Retinal pigment epithelial cell (primary cell): ENCODE results near the gene KLHL20.
"Not testable (repeated sequence)": the region's sequence is repeated elsewhere in the genome, so short reads cannot be mapped to it uniquely, and the experiment has no call there.

ENCODE experiments used
- DNase-seq: peaks from one replicate; pipeline ENCODE4 v3.0.0-alpha.2; 2010; ENCODE audit warnings: low read depth
- H3K4me3 ChIP-seq: 2 replicates; pipeline ENCODE4 v1.5.1; 2011; ENCODE audit warnings: mild to moderate bottlenecking, low read length, control low read depth, moderate library complexity
- CTCF ChIP-seq: conservative IDR thresholded peaks from 2 replicates; pipeline ENCODE4 v1.5.1; 2011; ENCODE audit warnings: low read depth, low read length, control low read depth, inconsistent platforms

KLHL20 gene, protein sequence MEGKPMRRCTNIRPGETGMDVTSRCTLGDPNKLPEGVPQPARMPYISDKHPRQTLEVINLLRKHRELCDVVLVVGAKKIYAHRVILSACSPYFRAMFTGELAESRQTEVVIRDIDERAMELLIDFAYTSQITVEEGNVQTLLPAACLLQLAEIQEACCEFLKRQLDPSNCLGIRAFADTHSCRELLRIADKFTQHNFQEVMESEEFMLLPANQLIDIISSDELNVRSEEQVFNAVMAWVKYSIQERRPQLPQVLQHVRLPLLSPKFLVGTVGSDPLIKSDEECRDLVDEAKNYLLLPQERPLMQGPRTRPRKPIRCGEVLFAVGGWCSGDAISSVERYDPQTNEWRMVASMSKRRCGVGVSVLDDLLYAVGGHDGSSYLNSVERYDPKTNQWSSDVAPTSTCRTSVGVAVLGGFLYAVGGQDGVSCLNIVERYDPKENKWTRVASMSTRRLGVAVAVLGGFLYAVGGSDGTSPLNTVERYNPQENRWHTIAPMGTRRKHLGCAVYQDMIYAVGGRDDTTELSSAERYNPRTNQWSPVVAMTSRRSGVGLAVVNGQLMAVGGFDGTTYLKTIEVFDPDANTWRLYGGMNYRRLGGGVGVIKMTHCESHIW

DNA sequence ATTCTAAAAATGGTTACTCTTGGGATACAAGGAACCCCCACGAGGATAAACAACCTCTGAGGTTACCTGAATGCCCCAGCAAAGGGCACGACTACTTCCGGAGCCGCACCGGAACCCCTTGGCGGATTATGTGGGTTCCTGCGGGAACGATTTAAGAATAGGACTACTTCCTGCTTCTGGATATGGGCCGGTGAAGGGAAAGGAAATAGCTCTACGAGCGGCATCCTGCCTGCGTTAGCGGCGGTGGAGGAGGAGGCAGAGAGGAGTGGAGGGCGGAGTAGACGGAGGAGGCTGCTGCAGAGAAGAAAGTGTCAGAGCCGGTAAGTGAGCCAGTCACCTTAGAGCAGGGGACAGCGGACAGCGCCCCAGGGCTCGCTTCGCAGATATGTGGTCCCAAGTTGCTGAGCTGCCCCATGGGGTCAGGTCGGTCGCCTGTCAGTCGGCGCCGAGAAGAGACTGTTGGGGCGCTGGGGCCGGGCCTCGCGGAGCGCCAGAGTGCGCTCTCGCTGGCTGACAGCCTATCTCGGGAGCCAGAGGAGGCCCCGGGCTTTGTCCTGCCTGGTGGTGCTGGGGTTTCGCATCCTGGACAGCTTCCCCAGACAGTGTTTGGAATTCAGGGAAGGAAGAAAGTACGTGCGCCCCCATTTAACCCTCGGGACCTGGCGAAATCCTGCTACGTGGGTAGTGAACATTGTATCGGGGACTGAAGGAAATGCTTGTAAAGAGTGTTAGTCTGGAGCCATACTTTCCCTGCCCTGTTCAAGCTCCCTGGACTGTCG lies at the start of gene KLHL20:
KLHL20 (plus strand) TSS at position 223 of the 779 bp plus-strand sequence. CDS start 1,063 bp downstream, outside the sequence.
- TF ChIP-seq CTCF: peak; percentile 7
- peak within 1 kb of the TSS; percentile 93 for H3K4me3 ChIP-seq
- DNase-seq: peak; percentile 75

DNA sequence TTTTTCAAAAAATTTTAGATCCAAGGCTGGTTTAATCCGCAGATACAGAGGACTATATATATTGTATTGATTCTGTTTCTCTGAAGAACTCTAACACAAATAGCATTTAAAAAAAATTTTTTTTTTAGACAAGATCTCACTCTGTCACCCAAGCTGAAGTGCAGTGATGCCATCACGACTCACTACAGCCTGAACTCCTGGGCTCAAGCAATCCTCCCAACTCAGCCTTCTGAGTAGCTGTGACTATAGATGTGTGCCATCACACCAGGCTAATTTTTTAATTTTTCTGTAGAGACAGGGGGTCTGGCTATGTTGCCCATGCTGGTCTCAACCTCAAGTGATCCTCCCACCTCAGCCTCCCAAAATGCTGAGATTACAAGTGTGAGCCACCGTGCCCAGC lies 48.1 kb upstream of the KLHL20 start:
- no peak overlapping the region for H3K4me3 ChIP-seq
- no peak for DNase-seq
- no peak for TF ChIP-seq CTCF

- H3K4me3 ChIP-seq: peak within 1 kb of the TSS; percentile 62
- DNase-seq: no peak
- no peak for TF ChIP-seq CTCF
Measured at GRCh38 chr1:173669491-173669941, 45.3 kb upstream of the KLHL20 start, which contains the start of gene ANKRD45. TSS of gene ANKRD45 (minus strand) at chr1:173669851. CDS start at chr1:173659418, 10,433 bp downstream.

GRCh38 chr1:173674496-173674895 lies 40.3 kb upstream of the KLHL20 start:
- H3K4me3 ChIP-seq, DNase-seq: not testable (repeated sequence)

DNA sequence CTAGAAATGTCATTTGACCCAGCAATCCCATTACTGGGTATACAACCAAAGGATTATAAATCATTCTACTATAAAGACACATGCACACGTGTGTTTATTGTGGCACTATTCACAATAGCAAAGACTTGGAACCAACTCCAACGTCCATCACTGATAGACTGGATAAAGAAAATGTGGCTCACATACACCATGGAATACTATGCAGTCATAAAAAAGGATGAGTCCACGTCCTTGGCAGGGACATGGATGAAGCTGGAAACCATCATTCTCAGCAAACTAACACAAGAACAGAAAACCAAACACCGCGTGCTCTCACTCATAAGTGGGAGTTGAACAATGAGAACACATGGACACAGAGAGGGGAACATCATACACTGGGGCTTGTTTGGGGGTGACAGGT lies 34.6 kb upstream of the KLHL20 start:
- H3K4me3 ChIP-seq: not testable (repeated sequence)

DNA sequence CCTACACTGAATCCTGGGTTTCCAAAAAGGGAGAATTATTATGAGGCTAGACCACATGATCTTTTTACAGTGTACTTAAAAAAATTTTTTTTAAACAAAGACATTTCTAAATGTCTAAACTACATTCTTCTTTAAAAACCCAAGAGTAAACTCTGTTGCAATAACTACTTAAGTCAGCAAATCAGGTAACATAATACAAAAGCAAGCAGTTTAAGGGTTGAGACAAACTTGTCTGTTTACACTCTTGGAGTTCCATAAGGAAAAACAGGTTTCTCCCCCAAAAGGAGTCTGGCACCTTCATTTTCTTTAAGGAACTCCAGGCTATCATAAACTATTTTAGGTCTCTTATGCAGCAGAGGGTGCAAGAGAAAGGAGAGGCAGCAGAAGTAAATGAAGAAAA lies 32.6 kb upstream of the KLHL20 start:
- no peak for DNase-seq
- TF ChIP-seq CTCF: no peak

More for the DNA sequence above, 34.6 kb upstream of the KLHL20 start:
- not testable (repeated sequence) for DNase-seq

GRCh38 chr1:173683838-173684237 lies 30.9 kb upstream of the KLHL20 start:
- not testable (repeated sequence) for H3K4me3 ChIP-seq, DNase-seq

More for the DNA sequence above, 32.6 kb upstream of the KLHL20 start:
- H3K4me3 ChIP-seq: no peak overlapping the region

- H3K4me3 ChIP-seq, DNase-seq: not testable (repeated sequence)
Measured at GRCh38 chr1:173685121-173685520, 29.7 kb upstream of the KLHL20 start.

GRCh38 chr1:173688300-173688699 lies 26.5 kb upstream of the KLHL20 start:
- TF ChIP-seq CTCF: no peak
- DNase-seq: no peak
- no peak overlapping the region for H3K4me3 ChIP-seq
